NCI-H2196 (cell line): ENCODE results near the gene LOXL1.

Experiments used
- DNase-seq: peaks from one replicate; lab custom pipeline; 2025; ENCODE audit not compliant: unreplicated experiment; lab: John Stamatoyannopoulos, UW

The LOXL1 gene

GRCh38 chr15:73991726-73992593 is 65.7 kb downstream of the LOXL1 start, which contains the start of gene STOML1:
STOML1 (minus strand) TSS chr15:73992295; CDS start chr15:73992223, 72 bp downstream.
- DNase-seq: peak; percentile 86

- DNase-seq: no peak
Measured at GRCh38 chr15:73992594-73992898, 66.3 kb downstream of the LOXL1 start.

- DNase-seq: no peak
Measured at GRCh38 chr15:73993211-73993994, 67.1 kb downstream of the LOXL1 start.

GRCh38 chr15:73994413-73994883 is 68.2 kb downstream of the LOXL1 start, which contains the start of gene PML:
PML (plus strand) TSS chr15:73994716; CDS start chr15:73994813, 97 bp downstream.
- DNase-seq: peak; percentile 86

- no peak for DNase-seq
Measured at GRCh38 chr15:73994912-73995622, 68.8 kb downstream of the LOXL1 start.

GRCh38 chr15:73996267-73996666 is 70.0 kb downstream of the LOXL1 start:
- DNase-seq: no peak

- DNase-seq: peak; percentile 16
Measured at GRCh38 chr15:73996939-73997338, 70.7 kb downstream of the LOXL1 start.

GRCh38 chr15:73997986-73998385 is 71.7 kb downstream of the LOXL1 start:
- DNase-seq: no peak
